Articular chondrocyte of knee joint (primary cell): ENCODE measurements around the gene ABHD15. TPM values are rescaled to one million over a fixed set of nuclear protein-coding genes. Genes with fewer than 3 reads are reported as not detected.

Experiments used
- total RNA-seq: library from RNA; depleted of rRNA; stranded (reverse); fragments of >200 nt; gene quantifications from 2 replicates; pipeline ENCODE4 v1.2.3, GENCODE V29; 2012

Gene ABHD15, protein sequence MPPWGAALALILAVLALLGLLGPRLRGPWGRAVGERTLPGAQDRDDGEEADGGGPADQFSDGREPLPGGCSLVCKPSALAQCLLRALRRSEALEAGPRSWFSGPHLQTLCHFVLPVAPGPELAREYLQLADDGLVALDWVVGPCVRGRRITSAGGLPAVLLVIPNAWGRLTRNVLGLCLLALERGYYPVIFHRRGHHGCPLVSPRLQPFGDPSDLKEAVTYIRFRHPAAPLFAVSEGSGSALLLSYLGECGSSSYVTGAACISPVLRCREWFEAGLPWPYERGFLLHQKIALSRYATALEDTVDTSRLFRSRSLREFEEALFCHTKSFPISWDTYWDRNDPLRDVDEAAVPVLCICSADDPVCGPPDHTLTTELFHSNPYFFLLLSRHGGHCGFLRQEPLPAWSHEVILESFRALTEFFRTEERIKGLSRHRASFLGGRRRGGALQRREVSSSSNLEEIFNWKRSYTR
- 8.5 and 9.0 TPM in 2 replicates for total RNA-seq

DNA sequence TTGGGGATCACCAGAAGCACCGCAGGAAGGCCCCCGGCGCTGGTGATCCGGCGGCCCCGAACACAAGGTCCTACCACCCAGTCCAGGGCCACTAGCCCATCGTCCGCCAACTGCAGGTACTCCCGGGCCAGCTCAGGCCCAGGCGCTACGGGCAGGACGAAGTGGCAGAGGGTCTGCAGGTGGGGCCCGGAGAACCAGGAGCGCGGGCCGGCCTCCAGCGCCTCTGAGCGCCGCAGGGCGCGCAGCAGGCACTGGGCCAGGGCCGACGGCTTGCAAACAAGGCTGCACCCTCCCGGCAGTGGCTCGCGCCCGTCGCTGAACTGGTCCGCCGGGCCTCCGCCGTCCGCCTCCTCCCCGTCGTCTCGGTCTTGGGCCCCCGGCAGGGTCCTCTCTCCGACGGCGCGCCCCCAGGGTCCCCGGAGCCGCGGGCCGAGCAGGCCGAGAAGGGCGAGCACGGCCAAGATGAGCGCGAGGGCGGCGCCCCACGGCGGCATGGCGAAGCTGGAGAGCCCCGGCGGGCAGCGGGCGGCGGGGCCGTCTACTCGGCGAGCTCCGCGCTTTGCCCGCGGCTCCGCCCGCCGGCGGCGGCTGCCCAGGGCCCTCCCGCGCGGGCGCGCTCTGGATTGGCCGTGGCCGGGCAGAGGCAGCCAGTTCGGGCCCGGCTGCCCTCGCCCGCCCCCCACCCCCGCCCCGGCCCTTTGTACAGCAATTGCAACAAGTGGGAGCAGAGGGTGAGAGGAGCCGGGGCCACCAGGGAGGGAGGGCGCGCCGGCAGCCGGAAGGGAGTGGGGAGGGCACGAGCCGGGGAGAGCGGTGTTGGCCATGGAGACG is at the start of gene ABHD15:
TSS of gene ABHD15 (minus strand) at position 565 of the 831 bp plus-strand sequence. CDS start at position 494, 71 bp downstream.

DNA sequence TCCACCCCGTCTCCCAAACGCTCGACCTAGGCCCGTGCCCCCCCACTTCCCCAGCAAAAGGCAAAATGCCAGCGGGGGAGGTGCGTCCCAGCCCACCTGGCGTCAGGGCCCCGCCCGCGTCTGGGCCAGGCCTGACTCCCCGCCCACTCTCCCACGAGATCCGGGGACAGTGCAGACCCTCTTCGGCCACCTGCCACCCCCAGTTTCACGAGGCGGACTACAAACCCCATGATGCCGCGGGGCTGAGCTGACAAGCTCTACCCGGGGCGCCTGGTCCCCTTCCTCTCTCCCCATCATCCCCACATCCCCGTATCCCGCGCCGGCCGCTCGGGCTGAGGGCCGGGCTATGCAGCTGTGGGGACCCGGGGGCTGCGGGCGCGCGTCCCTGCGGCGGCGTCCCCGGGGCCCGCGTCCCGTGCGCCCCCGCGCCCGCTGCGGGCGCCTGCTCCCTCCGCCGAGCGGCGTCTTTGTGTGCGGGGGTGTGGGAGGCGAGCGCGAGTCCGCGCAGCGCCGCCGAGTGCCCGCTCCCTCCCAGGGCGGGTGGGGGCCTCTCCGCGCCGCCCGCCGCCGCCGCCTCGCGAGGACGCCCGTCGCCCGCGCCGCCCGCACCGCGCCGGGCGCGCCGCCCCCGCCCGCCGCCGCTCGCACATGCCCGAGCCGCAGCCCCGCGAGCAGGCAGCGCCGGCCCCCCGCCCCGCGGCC is 26.2 kb upstream of the ABHD15 start, which contains the start of gene ANKRD13B:
TSS of gene ANKRD13B (plus strand) at position 283 of the 702 bp plus-strand sequence. CDS start 490 bp downstream, outside the sequence.

DNA sequence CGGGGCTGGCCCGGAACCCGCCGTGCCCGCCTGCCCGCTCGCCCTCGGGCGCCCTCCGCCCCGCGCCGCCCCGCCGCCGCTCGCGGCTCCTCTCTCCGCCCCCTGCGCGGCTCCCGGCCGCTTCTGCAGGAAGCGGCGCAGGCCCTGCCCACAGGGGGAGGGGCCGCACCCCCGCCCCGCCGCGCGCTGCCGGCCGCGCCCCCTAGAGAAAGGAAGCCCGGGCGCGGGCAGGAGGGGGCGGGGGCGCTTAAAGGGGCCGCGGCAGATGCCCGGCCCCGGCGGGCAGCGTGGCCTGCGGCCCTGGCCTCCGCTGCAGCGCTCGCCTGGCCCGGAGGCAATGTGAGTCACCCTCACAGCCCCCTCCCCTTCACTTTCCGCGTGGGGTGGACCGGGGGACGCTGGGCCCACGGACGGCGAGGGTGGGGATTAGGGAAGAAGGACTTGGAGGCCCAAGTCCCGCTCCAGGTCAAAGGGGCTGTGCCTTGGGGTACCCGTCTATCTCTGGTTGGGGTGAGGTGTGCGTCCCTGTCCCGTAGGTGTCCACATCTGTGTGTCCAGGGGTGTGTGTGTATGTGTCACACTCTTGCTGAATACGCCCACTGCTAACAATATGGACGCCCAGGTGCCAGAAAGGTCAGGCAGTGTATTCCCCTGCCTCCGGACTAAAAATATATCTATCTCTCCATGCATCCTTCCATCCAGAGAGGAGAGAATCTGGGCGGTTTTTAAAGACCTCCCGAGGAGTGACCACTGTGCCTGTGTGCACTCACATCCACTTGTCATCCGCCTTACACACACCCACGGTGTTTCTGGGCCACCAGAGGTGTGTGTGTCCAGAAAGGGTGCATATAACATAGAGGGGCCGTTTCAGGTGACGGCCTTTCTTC is 22.9 kb upstream of the ABHD15 start, which contains the start of gene GIT1:
TSS of gene GIT1 (minus strand) at position 125 of the 887 bp plus-strand sequence. CDS start 270 bp downstream, outside the sequence.

DNA sequence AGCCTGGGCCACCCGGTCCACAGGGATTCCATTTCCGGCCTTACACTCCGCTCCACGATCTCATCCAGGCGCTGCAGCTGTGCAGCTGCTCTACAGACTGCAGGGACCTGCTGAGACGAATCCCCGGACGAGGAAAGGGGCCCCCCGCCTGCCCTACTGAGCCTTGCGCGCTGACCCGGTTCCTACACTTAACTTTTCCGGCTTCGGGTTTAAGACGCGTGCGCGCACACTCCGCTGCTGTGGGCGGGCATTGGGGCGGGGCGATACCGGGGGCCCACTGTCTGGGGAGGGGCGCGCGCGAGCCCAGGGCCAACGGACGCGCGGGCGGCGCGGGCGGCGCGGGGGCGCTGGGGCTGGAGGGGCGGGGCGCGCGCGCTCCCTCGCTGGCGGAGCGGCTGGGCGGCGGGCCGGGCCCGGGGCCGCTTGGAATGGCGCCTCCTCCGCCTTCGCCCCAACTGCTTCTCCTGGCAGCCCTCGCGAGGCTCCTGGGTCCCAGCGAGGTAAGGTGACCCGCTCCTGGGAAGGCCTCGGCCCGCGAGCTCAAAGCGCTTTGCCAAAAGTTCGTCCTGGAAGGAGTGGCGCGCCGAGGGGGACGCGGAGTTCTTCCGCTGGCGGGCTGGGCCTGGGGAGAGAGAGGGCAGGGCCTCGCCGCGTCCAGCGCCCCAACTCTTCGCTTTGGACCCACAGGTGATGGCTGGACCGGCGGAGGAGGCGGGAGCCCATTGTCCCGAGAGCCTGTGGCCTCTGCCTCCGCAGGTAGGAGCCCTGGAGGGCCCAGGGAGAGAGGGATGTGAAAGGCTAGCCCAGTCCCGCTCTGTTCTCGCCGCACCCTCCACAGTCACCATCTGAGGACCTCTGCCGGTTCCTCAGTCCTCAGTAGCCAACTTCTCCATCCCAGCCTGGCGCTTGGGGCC is 1.8 kb upstream of the ABHD15 start, which contains the start of gene TP53I13:
TSS of gene TP53I13 (plus strand) at position 371 of the 914 bp plus-strand sequence. CDS start at position 429, 58 bp downstream.

Other genes starting within 250 kb of the ABHD15 start
- gene TAOK1, start 176.7 kb downstream of the ABHD15 start, total RNA-seq: 88.1 and 89.4 TPM in 2 replicates
- gene TP53I13, start 1.7 kb upstream of the ABHD15 start, total RNA-seq: 43.4 and 46.5 TPM in 2 replicates
- 22.9 and 24.0 TPM in 2 replicates for gene GIT1, start 22.6 kb upstream of the ABHD15 start, total RNA-seq
- 7.1 and 7.7 TPM in 2 replicates for gene ANKRD13B, start 26.1 kb upstream of the ABHD15 start, total RNA-seq
- 4.5 and 4.7 TPM in 2 replicates for gene CORO6, start 55.9 kb upstream of the ABHD15 start, total RNA-seq